ENCODE data around the gene ZFYVE21.

- TF ChIP-seq, protein P1, sequence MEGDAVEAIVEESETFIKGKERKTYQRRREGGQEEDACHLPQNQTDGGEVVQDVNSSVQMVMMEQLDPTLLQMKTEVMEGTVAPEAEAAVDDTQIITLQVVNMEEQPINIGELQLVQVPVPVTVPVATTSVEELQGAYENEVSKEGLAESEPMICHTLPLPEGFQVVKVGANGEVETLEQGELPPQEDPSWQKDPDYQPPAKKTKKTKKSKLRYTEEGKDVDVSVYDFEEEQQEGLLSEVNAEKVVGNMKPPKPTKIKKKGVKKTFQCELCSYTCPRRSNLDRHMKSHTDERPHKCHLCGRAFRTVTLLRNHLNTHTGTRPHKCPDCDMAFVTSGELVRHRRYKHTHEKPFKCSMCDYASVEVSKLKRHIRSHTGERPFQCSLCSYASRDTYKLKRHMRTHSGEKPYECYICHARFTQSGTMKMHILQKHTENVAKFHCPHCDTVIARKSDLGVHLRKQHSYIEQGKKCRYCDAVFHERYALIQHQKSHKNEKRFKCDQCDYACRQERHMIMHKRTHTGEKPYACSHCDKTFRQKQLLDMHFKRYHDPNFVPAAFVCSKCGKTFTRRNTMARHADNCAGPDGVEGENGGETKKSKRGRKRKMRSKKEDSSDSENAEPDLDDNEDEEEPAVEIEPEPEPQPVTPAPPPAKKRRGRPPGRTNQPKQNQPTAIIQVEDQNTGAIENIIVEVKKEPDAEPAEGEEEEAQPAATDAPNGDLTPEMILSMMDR (IDR thresholded peaks at IDR 0.05), result no peak
- TF ChIP-seq CREB1 (CRISPR knock-in tag; IDR thresholded peaks at IDR 0.05) (no peak), ZNF416 (CRISPR knock-in tag; IDR thresholded peaks at IDR 0.05) (no peak), ZNF121 (CRISPR knock-in tag; IDR thresholded peaks at IDR 0.05) (no peak)
Observed at GRCh38 chr14:103706551-103707328, 8.9 kb upstream of the ZFYVE21 start.
